Fibroblast of skin of back (primary cell): ENCODE measurements around the gene UGT2B11. TPM values are rescaled to one million over a fixed set of nuclear protein-coding genes. Genes with fewer than 3 reads are reported as not detected.
"Not testable (repeated sequence)": the region's sequence is repeated elsewhere in the genome, so short reads cannot be mapped to it uniquely, and the experiment has no call there.

Experiments used
- DNase-seq: peaks from one replicate; pipeline ENCODE4 v3.0.0-alpha.2; 2013
- polyA plus RNA-seq, 2 experiments: library from polyadenylated mRNA; unstranded; fragments of 120-200 nt; gene quantifications; one replicate each; pipeline ENCODE4 v1.2.1, GENCODE V29; 2013; ENCODE audit not compliant: insufficient read length in 2 of 2

UGT2B11 gene
- polyA plus RNA-seq (2013, experiment 1 of 2; ENCODE audit: insufficient read length), result not detected
- not detected for polyA plus RNA-seq (2013, experiment 2 of 2; ENCODE audit: insufficient read length)

- no peak for DNase-seq
These were observed at the start of gene UGT2B11 for GRCh38 chr4:69214716-69215115. Gene UGT2B11, minus strand, starts transcription at chr4:69214748. Its CDS starts 26 bp downstream, at chr4:69214722.

- DNase-seq, result not testable (repeated sequence)
These were observed 38.7 kb upstream of the UGT2B11 start for GRCh38 chr4:69253147-69253772.

GRCh38 chr4:69250884-69251283 is 36.3 kb upstream of the UGT2B11 start:
- DNase-seq, result not testable (repeated sequence)

- DNase-seq, result not testable (repeated sequence)
These were observed 28.2 kb upstream of the UGT2B11 start for GRCh38 chr4:69242562-69243240.

- DNase-seq, result not testable (repeated sequence)
These were observed 27.2 kb upstream of the UGT2B11 start for GRCh38 chr4:69241746-69242145.

GRCh38 chr4:69240787-69241186 is 26.2 kb upstream of the UGT2B11 start:
- DNase-seq, result not testable (repeated sequence)

- no peak for DNase-seq
These were observed 25.1 kb upstream of the UGT2B11 start for GRCh38 chr4:69239557-69240168.

- no peak for DNase-seq
These were observed 24.5 kb upstream of the UGT2B11 start for GRCh38 chr4:69239092-69239491.

- no peak for DNase-seq
These were observed 10.3 kb upstream of the UGT2B11 start for GRCh38 chr4:69224891-69225290.

GRCh38 chr4:69223277-69223676 is 8.7 kb upstream of the UGT2B11 start:
- DNase-seq, result not testable (repeated sequence)

GRCh38 chr4:69218491-69218890 is 3.9 kb upstream of the UGT2B11 start:
- DNase-seq, result not testable (repeated sequence)

GRCh38 chr4:69210911-69211310 is 3.6 kb downstream of the UGT2B11 start:
- no peak for DNase-seq

GRCh38 chr4:69198506-69198905 is 16.0 kb downstream of the UGT2B11 start:
- DNase-seq, result not testable (repeated sequence)

- DNase-seq, result no peak
These were observed 18.2 kb downstream of the UGT2B11 start for GRCh38 chr4:69196209-69196965.

- DNase-seq, result no peak
These were observed 20.4 kb downstream of the UGT2B11 start for GRCh38 chr4:69194166-69194565.

GRCh38 chr4:69191905-69192304 is 22.6 kb downstream of the UGT2B11 start:
- not testable (repeated sequence) for DNase-seq

GRCh38 chr4:69190621-69191020 is 23.9 kb downstream of the UGT2B11 start:
- DNase-seq, result not testable (repeated sequence)

- DNase-seq, result not testable (repeated sequence)
These were observed 32.9 kb downstream of the UGT2B11 start for GRCh38 chr4:69181519-69182169.

GRCh38 chr4:69179817-69180216 is 34.7 kb downstream of the UGT2B11 start:
- not testable (repeated sequence) for DNase-seq

GRCh38 chr4:69178751-69179205 is 35.8 kb downstream of the UGT2B11 start:
- not testable (repeated sequence) for DNase-seq

GRCh38 chr4:69170233-69171134 is 44.1 kb downstream of the UGT2B11 start:
- DNase-seq, result peak; percentile 37
